ENCODE data around the gene PPP2R5A. TPM values are rescaled to one million over a fixed set of nuclear protein-coding genes. Genes with fewer than 3 reads are reported as not detected.

Gene PPP2R5A
- total RNA-seq, 1 experiment from 2014 or later = 22.0 TPM

GRCh38 chr1:212269306-212269705, 15.9 kb upstream of the PPP2R5A start:
- Histone ChIP-seq H4K20me1 (ENCODE audit: control insufficient read depth, insufficient read depth, insufficient read length) (no peaks in the 10 kb centered on the region), H3K27me3 (ENCODE audit: insufficient read depth, low read length) (no peaks in the 10 kb centered on the region), H2BK120ac (ENCODE audit: low read depth, low read length, poor library complexity, severe bottlenecking) (no peak overlapping the region), H2AK5ac (ENCODE audit: insufficient read length, low read length) (no peak overlapping the region), H3K56ac (ENCODE audit: insufficient read length, low read depth, low read length) (no peak overlapping the region), H3K4me2 (ENCODE audit: insufficient read depth, insufficient read length, low read length) (no peak overlapping the region), H2BK20ac (ENCODE audit: low read depth, low read length, poor library complexity, severe bottlenecking) (no peak overlapping the region), H3K14ac (ENCODE audit: insufficient read depth, low read length) (no peak overlapping the region), H3K23me2 (ENCODE audit: insufficient read length, low read depth, low read length, poor library complexity, severe bottlenecking) (no peaks in the 10 kb centered on the region), H3K79me2 (ENCODE audit: insufficient read depth, low read length) (no peaks in the 10 kb centered on the region), H2BK5ac (ENCODE audit: insufficient read length, low read length) (no peak overlapping the region), H3T11ph (ENCODE audit: low read length) (no peak overlapping the region), H4K5ac (ENCODE audit: insufficient read length, low read depth, low read length) (no peak overlapping the region), H3K9me3 (ENCODE audit: control insufficient read depth, low read depth, low read length) (no peaks in the 10 kb centered on the region), H3K4ac (ENCODE audit: low read depth, low read length) (no peak overlapping the region), H3K23ac (ENCODE audit: insufficient read length, low read depth, low read length) (no peak overlapping the region), H2BK15ac (ENCODE audit: low read depth, low read length) (no peak overlapping the region), H2AFZ (ENCODE audit: low read length) (no peak overlapping the region), H3K18ac (ENCODE audit: insufficient read length, low read depth, low read length) (no peak overlapping the region), H3K27ac (ENCODE audit: insufficient read length, low read depth, low read length) (no peak overlapping the region), H3K9ac (ENCODE audit: extremely low read depth, insufficient read length, low read length) (no peak overlapping the region), H4K91ac (ENCODE audit: insufficient read length, low read depth, low read length) (no peak overlapping the region), H2BK12ac (ENCODE audit: insufficient read length, low read depth, low read length) (no peak overlapping the region), H4K8ac (replicated peaks; ENCODE audit: insufficient read length, low read depth, low read length) (no peak overlapping the region), H3K79me1 (ENCODE audit: insufficient read depth, low read depth, low read length, poor library complexity, severe bottlenecking) (no peaks in the 10 kb centered on the region), H3K4me1 (ENCODE audit: insufficient read depth, low read length) (no peaks in the 10 kb centered on the region)
- no peak for DNase-seq
- H3K27me3 Mint-ChIP-seq (ENCODE audit: low read depth) = peaks cover 1% of the 10 kb centered on the region
- peak; percentile 34; the same call in 2 of the 3 replicates for TF ChIP-seq CTCF (conservative IDR thresholded peaks at IDR 0.05)
- no peaks in the 10 kb centered on the region for H3K9me3 Mint-ChIP-seq
- no peak overlapping the region for H3K27ac Mint-ChIP-seq
- peaks cover 9 to 10% of the 10 kb centered on the region in 2 experiments for H3K4me1 Mint-ChIP-seq
- no peak overlapping the region for H3K4me3 Mint-ChIP-seq
- no peaks in the 10 kb centered on the region for H3K36me3 Mint-ChIP-seq (ENCODE audit: insufficient read depth in 1 of 3, low read depth in 3 of 3)
